ENCODE data around the gene CXXC1.

DNA sequence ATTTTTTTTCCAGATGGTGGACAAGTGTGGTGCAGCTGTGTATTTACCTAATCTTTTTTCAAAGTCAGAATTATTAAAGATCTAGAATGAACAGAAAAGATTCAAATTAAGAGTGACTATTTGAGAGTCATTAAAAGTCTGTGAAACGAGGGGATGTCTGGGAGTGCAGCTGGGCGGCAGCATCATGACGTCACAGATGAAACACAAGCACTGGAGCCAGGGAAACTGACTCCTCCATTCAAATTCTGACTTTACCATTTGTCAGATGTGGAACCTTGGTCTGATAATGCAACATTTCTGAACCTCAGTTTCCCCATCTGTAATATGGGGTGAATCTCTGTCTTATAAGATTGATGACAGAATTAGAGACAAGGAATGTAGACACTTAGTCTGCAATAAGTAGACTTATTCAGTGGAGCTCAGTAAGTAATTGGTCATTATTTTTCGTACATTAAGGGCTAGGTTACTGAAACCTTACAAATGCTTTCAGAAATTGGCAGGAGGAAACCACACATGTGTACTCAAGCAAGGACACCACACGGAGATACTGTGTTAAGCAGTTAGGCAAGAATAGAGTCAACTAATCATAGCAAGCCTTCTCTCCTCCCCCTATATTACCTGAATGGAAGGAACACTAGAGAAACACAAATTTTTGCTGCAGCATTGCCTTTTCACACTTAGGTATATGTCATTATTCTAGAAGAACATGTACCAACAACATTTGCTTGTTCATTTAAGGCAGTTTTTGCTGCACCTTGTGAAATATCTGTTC is 27.8 kb upstream of the CXXC1 start:
- TF ChIP-seq, protein P1, sequence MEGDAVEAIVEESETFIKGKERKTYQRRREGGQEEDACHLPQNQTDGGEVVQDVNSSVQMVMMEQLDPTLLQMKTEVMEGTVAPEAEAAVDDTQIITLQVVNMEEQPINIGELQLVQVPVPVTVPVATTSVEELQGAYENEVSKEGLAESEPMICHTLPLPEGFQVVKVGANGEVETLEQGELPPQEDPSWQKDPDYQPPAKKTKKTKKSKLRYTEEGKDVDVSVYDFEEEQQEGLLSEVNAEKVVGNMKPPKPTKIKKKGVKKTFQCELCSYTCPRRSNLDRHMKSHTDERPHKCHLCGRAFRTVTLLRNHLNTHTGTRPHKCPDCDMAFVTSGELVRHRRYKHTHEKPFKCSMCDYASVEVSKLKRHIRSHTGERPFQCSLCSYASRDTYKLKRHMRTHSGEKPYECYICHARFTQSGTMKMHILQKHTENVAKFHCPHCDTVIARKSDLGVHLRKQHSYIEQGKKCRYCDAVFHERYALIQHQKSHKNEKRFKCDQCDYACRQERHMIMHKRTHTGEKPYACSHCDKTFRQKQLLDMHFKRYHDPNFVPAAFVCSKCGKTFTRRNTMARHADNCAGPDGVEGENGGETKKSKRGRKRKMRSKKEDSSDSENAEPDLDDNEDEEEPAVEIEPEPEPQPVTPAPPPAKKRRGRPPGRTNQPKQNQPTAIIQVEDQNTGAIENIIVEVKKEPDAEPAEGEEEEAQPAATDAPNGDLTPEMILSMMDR (IDR thresholded peaks at IDR 0.05) = no peak
- TF ChIP-seq EZH2 (IDR thresholded peaks at IDR 0.05) (no peak), EZH2phosphoT487 (IDR thresholded peaks at IDR 0.05) (no peak)
